Muscle layer of colon (tissue), 2 donors: ENCODE measurements around the gene HERC5.

Experiments used
- H3K27ac ChIP-seq: one replicate; pipeline ENCODE4 v1.7.0; 2013; ENCODE audit warnings: low read depth, mild to moderate bottlenecking, low read length, moderate library complexity
- H3K27me3 ChIP-seq, 2 donors: one replicate each; pipeline ENCODE4 v1.7.0; 2013; ENCODE audit warnings: low read length in 2 of 2, mild to moderate bottlenecking in 2 of 2; ENCODE audit not compliant: insufficient read depth in 2 of 2, control insufficient read depth in 1 of 2
- H3K36me3 ChIP-seq: one replicate; pipeline ENCODE4 v1.7.0; 2013; ENCODE audit warnings: mild to moderate bottlenecking, low read length; ENCODE audit not compliant: insufficient read depth
- H3K4me1 ChIP-seq: one replicate; pipeline ENCODE4 v1.7.0; 2013; ENCODE audit warnings: mild to moderate bottlenecking, low read length; ENCODE audit not compliant: insufficient read depth
- H3K4me3 ChIP-seq, 2 donors: one replicate each; pipeline ENCODE4 v1.7.0; 2013; ENCODE audit warnings: low read length in 2 of 2, low read depth in 1 of 2, mild to moderate bottlenecking in 1 of 2, moderate library complexity in 1 of 2
- H3K9ac ChIP-seq: one replicate; pipeline ENCODE4 v1.7.0; 2013; ENCODE audit warnings: low read length
- H3K9me3 ChIP-seq: one replicate; pipeline ENCODE4 v1.7.0; 2013; ENCODE audit warnings: mild to moderate bottlenecking, low read length
- donor health status: abdominal sarcoma.
- donor health status: Adenocarcinoma of cecum.

Gene HERC5

DNA sequence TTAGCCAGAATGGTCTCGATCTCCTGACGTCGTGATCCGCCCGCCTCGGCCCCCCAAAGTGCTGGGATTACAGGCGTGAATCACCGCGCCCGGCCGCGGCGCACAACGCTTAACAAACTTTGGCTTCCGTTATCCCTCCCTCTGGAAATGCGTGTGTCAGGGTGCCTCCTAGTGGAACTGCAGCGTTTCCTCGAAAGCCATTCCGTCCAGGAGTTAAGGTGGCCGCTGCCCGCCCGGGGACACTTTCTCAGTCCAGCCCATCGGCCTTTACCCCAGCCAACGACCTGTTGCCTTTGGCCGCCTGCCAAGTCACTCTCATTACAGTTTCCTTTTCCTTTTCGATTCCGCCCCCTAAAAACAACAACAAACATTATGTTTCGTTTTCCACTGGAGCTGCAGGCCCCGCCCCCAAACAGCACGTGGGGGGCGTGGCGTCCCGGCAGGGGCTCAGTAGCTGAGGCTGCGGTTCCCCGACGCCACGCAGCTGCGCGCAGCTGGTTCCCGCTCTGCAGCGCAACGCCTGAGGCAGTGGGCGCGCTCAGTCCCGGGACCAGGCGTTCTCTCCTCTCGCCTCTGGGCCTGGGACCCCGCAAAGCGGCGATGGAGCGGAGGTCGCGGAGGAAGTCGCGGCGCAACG, at the start of gene HERC5:
Gene HERC5 (plus strand): TSS at position 450 of the 637 bp plus-strand sequence. CDS start 151 bp downstream, at position 601.
- H3K36me3 ChIP-seq, result no peaks in the 10 kb centered on the region
- peak within 1 kb of the TSS; percentile 71 for H3K27ac ChIP-seq
- peaks cover 3% of the 10 kb centered on the region for H3K4me1 ChIP-seq
- no peak within 1 kb of the TSS for H3K9ac ChIP-seq
- H3K27me3 ChIP-seq, result no peaks in the 10 kb centered on the region
- H3K4me3 ChIP-seq, result peak within 1 kb of the TSS; percentile 79 to 85
- no peaks in the 10 kb centered on the region for H3K9me3 ChIP-seq

DNA sequence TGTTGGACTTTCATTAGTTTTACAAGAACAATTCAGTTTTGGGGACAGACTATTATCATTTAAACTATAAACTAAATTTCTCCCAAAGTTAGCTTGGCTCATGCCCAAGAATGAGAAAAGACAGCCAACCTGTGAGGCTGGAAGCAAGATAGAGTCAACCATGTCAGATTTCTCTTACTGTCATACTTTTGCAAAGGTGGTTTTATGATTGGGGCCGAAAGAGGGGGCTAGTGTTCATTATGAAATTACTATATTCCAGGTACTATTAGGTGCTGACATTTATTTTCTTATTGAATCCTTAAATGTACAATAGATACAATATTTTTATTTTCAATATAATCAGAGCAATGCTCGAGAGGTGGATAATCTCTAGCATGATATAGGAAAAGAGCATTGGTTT, 47.7 kb upstream of the HERC5 start:
- Histone ChIP-seq H3K9me3 (no peaks in the 10 kb centered on the region), H3K4me1 (no peaks in the 10 kb centered on the region), H3K27me3 (no peaks in the 10 kb centered on the region), H3K36me3 (peaks cover 4% of the 10 kb centered on the region), H3K9ac (no peak overlapping the region), H3K4me3 (no peak overlapping the region), H3K27ac (no peak overlapping the region)

DNA sequence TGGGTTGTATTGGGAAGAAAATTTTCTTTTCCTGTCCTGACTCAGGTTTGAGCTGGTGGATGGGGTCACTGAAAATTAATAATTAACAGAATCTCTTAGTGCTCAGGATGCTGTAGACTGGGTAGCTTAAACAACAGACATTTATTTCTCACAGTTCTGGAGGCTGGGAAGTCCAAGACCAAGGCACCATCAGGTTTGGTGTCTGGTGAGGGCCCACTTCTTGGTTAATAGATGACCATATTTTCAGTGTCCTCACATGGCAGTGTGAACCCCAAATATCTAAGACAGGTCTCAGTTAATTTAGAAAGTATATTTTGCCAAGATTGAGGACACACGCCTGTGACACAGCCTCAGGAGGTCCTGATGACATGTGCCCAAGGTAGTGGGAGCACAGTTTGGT, 47.1 kb upstream of the HERC5 start:
- H3K4me3 ChIP-seq, result no peak overlapping the region
- H3K36me3 ChIP-seq, result peaks cover 4% of the 10 kb centered on the region
- H3K4me1 ChIP-seq, result no peaks in the 10 kb centered on the region
- no peaks in the 10 kb centered on the region for H3K9me3 ChIP-seq
- no peaks in the 10 kb centered on the region for H3K27me3 ChIP-seq
- H3K9ac ChIP-seq, result no peak overlapping the region
- H3K27ac ChIP-seq, result no peak overlapping the region

DNA sequence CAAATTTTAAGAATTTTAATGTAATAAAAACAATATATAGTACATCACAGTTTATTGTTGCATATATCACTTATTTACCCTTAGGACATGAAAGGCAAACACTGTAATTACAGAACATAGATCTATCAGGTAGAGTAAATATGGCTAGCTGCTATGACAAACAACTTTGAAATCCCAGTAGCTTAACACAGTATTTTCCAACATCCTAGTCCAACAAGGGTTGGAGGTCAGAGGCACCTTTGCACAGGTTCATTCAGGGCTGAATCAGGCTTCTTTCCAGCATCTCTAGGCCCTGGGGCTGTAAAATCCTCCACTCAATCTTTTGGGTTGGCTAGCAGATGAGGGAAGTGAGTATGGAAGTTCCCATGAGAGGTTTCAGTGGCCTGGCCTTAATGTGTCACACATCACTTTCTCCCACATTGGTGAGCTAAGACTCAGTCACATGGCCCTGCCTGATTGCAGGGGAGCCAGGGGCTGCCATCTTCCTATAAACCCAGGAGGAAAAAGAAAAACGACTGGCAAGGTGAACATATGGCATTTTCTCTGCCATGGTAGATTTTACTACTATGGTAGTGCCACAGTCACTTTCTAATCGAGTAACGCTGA, 45.3 kb upstream of the HERC5 start:
- Histone ChIP-seq H3K36me3 (no peaks in the 10 kb centered on the region), H3K4me1 (no peaks in the 10 kb centered on the region), H3K9me3 (no peaks in the 10 kb centered on the region), H3K27me3 (no peaks in the 10 kb centered on the region), H3K4me3 (no peak overlapping the region), H3K9ac (no peak overlapping the region), H3K27ac (no peak overlapping the region)

DNA sequence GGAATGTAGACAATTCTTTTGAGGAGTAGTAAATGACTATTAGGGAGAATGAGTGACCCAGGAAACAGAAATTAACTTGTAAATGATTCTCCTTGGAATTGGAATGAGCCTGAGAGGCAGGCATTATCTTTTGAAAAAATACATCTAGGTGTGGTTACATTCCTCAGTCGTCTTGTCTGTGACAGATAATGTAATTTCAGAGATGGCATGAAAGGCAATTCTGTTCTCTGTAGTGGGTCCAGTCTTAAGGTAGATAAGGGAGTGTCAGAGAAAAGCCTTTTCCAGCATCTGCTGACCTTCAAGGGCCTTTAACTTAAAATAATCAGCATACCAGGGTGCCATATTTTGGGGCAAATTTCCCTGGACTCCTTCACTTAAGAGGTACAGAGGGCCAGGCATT, 43.1 kb upstream of the HERC5 start:
- no peaks in the 10 kb centered on the region for H3K36me3 ChIP-seq

DNA sequence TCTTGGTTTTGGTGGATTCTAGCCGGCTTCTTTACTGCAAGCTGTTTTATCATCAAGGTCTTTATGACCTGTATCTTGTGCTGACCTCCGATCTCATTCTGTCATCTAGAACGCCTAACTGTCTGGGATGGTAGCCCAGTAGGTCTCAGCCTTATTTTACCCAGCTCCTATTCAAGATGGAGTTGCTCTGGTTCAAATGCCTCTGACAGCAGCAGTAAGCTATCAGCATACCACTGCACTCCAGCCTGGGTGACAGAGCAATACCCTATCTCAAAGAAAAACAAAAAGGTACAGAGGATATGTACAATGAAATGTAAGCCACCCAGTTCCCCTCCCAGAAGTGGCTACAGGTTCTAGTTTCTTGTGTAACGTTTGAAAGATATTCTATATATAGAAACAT, 42.2 kb upstream of the HERC5 start:
- no peak overlapping the region for H3K9ac ChIP-seq
- H3K4me3 ChIP-seq, result no peak overlapping the region
- no peaks in the 10 kb centered on the region for H3K4me1 ChIP-seq
- no peaks in the 10 kb centered on the region for H3K27me3 ChIP-seq
- H3K36me3 ChIP-seq, result no peaks in the 10 kb centered on the region
- no peaks in the 10 kb centered on the region for H3K9me3 ChIP-seq
- no peak overlapping the region for H3K27ac ChIP-seq

More for the DNA sequence above, 43.1 kb upstream of the HERC5 start:
- H3K27ac ChIP-seq, result no peak overlapping the region
- no peak overlapping the region for H3K9ac ChIP-seq
- H3K9me3 ChIP-seq, result no peaks in the 10 kb centered on the region
- H3K4me1 ChIP-seq, result no peaks in the 10 kb centered on the region
- no peak overlapping the region for H3K4me3 ChIP-seq
- H3K27me3 ChIP-seq, result no peaks in the 10 kb centered on the region

DNA sequence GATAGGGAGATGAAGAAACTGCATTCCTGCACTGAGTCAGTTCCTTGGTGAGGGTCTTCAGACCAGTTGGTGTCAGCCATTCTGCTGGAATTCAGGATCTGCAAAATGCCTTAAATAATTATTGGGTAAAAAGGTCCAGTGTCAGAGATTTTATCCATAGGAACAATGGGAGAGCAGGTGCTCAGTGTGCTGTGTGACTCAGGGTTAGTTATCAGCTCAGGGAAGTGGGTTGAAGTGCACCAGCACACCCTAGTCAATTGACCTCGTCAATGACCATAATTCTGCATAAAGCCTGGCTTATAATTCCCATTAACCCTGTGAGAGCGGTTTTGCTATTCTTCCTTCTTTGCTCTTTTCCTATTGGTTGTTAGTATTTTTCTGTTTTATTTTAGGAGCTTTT, 40.9 kb upstream of the HERC5 start:
- Histone ChIP-seq H3K9me3 (no peaks in the 10 kb centered on the region), H3K27me3 (no peaks in the 10 kb centered on the region), H3K4me1 (no peaks in the 10 kb centered on the region), H3K9ac (no peak overlapping the region), H3K36me3 (no peaks in the 10 kb centered on the region), H3K4me3 (no peak overlapping the region), H3K27ac (no peak overlapping the region)

DNA sequence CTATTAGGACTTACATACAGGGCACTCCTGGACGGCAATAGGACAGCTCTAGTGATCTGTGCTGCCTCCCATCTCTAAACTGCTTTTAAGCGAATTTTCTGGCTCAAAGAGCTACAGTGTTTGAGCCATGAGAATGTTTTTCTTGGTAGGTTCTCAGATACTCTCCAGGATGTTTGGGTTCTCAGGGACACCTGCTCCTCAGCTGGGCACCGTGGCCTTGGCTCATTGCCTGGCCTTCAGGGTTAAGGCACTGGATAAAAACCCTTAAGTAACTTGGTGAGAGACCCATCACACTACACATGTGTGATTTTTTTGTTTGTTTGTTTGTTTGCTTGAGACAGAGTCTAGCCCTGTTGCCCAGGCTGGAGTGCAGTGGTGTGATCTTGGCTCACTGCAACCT, 38.5 kb upstream of the HERC5 start:
- Histone ChIP-seq H3K27ac (no peak overlapping the region), H3K9ac (no peak overlapping the region), H3K9me3 (no peaks in the 10 kb centered on the region), H3K4me3 (no peak overlapping the region), H3K4me1 (no peaks in the 10 kb centered on the region), H3K27me3 (no peaks in the 10 kb centered on the region), H3K36me3 (no peaks in the 10 kb centered on the region)

DNA sequence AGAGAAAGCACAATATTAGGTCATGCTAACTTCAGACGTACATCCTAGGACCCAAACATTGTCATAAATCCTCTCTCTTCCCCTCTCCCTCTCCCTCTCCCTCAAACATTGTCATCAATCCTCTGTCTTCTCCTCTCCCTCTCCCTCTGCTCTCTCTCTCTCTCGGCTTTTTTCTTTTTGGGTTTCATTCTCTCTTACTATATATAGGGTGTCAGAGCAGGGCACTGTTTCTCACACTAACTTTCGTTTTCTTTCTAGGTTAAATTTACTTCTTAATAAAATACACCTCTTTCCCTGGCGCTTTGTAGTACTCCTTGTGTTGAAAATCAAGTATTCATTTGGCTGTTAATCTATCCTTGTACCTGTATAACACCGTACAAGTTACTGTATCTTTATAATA, 37.0 kb upstream of the HERC5 start:
- no peaks in the 10 kb centered on the region for H3K27me3 ChIP-seq
- no peak overlapping the region for H3K9ac ChIP-seq
- H3K4me3 ChIP-seq, result no peak overlapping the region
- H3K9me3 ChIP-seq, result no peaks in the 10 kb centered on the region
- no peak overlapping the region for H3K27ac ChIP-seq
- H3K4me1 ChIP-seq, result no peaks in the 10 kb centered on the region
- H3K36me3 ChIP-seq, result no peaks in the 10 kb centered on the region

DNA sequence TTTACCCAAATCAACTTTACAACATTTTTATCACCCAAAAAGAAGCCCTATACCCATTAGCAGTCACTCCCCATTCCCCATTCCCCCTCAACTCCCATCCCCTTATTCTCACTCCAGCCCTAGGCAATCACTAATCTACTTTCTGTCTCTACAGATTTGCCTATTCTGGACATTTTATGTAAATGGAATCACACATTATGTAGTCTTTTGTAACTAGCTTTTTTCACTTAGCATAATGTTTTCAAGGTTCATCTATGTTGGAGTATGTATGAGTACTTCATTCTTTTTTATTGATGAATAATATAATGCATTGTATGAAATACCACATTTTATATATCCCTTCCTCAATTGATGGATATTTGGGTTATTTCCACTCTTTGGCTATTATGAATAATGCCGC, 36.1 kb upstream of the HERC5 start:
- H3K27ac ChIP-seq, result no peak overlapping the region
- H3K9ac ChIP-seq, result no peak overlapping the region
- H3K4me1 ChIP-seq, result no peaks in the 10 kb centered on the region
- H3K4me3 ChIP-seq, result no peak overlapping the region
- no peaks in the 10 kb centered on the region for H3K9me3 ChIP-seq
- no peaks in the 10 kb centered on the region for H3K36me3 ChIP-seq
- H3K27me3 ChIP-seq, result no peaks in the 10 kb centered on the region

DNA sequence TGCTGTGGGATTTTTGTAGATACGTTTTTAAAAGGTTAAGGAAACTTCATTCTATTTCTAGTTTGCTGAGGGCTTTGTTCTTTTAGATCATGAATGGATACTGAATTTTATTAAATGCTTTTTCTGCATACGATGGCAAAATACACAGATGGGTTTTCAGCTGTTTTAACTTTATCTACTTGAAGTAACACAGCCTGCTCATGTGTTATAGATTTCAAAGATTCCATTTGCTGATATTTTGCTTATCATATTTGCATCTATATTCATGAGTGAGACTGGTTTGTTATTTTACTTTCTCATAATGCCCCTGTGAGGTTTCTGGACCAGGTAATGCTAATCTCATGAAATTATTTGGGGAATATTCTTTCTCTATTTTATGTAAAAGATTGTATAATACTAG, 34.5 kb upstream of the HERC5 start:
- Histone ChIP-seq H3K27me3 (no peaks in the 10 kb centered on the region), H3K27ac (no peak overlapping the region), H3K9me3 (no peaks in the 10 kb centered on the region), H3K9ac (no peak overlapping the region), H3K4me3 (no peak overlapping the region), H3K36me3 (no peaks in the 10 kb centered on the region), H3K4me1 (no peaks in the 10 kb centered on the region)

DNA sequence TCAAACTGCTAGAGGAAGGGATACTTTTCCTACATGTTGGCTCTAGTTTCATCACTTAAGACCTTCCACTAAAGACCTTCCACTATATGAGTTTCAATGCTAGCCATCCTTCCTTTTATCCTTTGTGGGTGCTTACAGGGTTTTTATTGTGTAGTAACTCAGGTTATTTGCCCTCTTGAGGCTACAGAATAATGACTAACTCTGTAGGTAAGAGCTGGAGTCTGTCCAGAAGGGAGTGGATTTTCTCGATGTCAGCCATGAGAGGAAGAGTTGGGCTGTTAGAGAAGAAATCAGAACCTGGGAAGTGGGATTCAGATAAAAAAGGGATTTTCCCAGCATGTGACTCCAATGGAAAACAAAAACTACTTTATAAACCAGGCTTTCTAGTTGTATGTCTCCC, 27.5 kb upstream of the HERC5 start:
- Histone ChIP-seq H3K27ac (no peak overlapping the region), H3K36me3 (peaks cover 4% of the 10 kb centered on the region)

More for the DNA sequence above, 27.5 kb upstream of the HERC5 start:
- H3K4me1 ChIP-seq, result no peaks in the 10 kb centered on the region
- no peaks in the 10 kb centered on the region for H3K27me3 ChIP-seq
- no peak overlapping the region for H3K4me3 ChIP-seq
- no peaks in the 10 kb centered on the region for H3K9me3 ChIP-seq
- H3K9ac ChIP-seq, result no peak overlapping the region
